Heart left ventricle (tissue), 13 donors: Measurements from ENCODE around the gene CD164L2.

Experiments
- CTCF ChIP-seq, 12 donors: fragments of 200-600 bp; sonication (generic) in 4 of 12; IDR thresholded peaks; one replicate each; pipeline versions ENCODE4 v1.5.0 to v1.8.0; 2018 to 2022; ENCODE audit warnings: antibody characterized with exemption in 12 of 12, mild to moderate bottlenecking in 5 of 12
- POLR2A ChIP-seq, 2 donors: fragments of 450-650 bp; IDR thresholded peaks; one replicate each; pipeline ENCODE4 v1.6.1; 2017; ENCODE audit warnings: antibody characterized with exemption in 2 of 2, mild to moderate bottlenecking in 2 of 2, moderate library complexity in 2 of 2
- donor health status: ischemic (EF 13 %, LVEDD 7.1; RV severe dilation, severe dysfunction).
- donor health status: DM: no; HTN: yes; CAD: no.
- donor health status: DM: no; HTN: no; CAD: no.
- donor health status: ischemic (EF 25% LVEDD 6.9; RV normal size, moderate dysfunction).
- donor health status: ischemic (EF 25% LVEDD 5.7; RV mildly dilated, moderate dysfunction).
- donor health status: ischemic (EF 35%, LVEDD 5.7; RV mildly dilated, moderate dysfunction).
- donor health status: nonischemic (EF 11% LVEDD 7.7; RV severe dilation, severe dysfunction).
- donor health status: DM: yes; HTN: yes; CAD: no.
- donor health status: PGD.
- donor health status: ischemic (EF 29% LVEDD 5.4; RV normal size, mild dysfunction).
- donor health status: nonischemic (EF 23%, LVEDD 6.1; RV moderate dilation, normal function).

- TF ChIP-seq CTCF (IDR thresholded peaks at IDR 0.05) (no peak), POLR2A (IDR thresholded peaks at IDR 0.05) (no peak)
Observed at GRCh38 chr1:27408151-27408550, 25.0 kb upstream of the CD164L2 start.
